Endothelial cell of umbilical vein (primary cell): ENCODE results near the gene IL20. TPM values are rescaled to one million over a fixed set of nuclear protein-coding genes. Genes with fewer than 3 reads are reported as not detected.

Experiments used
- BruUV-seq: library from RNA; stranded (reverse); fragments of 400-500 nt; replicated peaks from 2 replicates; lab custom pipeline; 2021; lab: Mats Ljungman, UMichigan
- CTCF ChIA-PET: fragments of 300-600, 350-600 bp; sonication (Branson Sonifier 250); formaldehyde crosslinking; loops from one replicate; lab custom pipeline; 2021; ENCODE audit warnings: antibody characterized with exemption, inconsistent platforms; lab: Charles Lee
- POLR2A ChIA-PET: fragments of 300-600, 350-600 bp; sonication (Branson Sonifier 250); formaldehyde crosslinking; loops from one replicate; lab custom pipeline; 2021; ENCODE audit warnings: antibody characterized with exemption, inconsistent platforms; lab: Charles Lee
- DNase-seq: peaks from one replicate; pipeline ENCODE4 v3.0.0-alpha.2; 2011; ENCODE audit warnings: low read depth, low spot score
- FAIRE-seq: peaks from 2 replicates; lab custom pipeline; 2011; peaks lifted over from hg19 to GRCh38; lab: Jason Lieb, UNC
- H2AFZ ChIP-seq: 2 replicates; pipeline ENCODE4 v1.6.0; 2012; ENCODE audit warnings: low read depth, low read length, control low read depth, inconsistent platforms
- H3K27ac ChIP-seq: 2 replicates; pipeline ENCODE4 v1.5.1; 2011; ENCODE audit warnings: low read depth, mild to moderate bottlenecking, control low read depth, low read length, moderate library complexity; ENCODE audit not compliant: insufficient read depth
- H3K27me3 ChIP-seq, 2 experiments: 2 replicates each; pipeline versions ENCODE4 v1.6.0 to v1.6.1; 2011; ENCODE audit warnings: low read length in 2 of 2, mixed read lengths in 1 of 2; ENCODE audit not compliant: control insufficient read depth in 2 of 2, insufficient read depth in 2 of 2
- H3K36me3 ChIP-seq, 2 experiments: 2 replicates in 1 of 2; 3 replicates in 1 of 2; pipeline ENCODE4 v1.5.1; 2011; ENCODE audit warnings: low read length in 2 of 2, mild to moderate bottlenecking in 1 of 2, moderate library complexity in 1 of 2; ENCODE audit not compliant: control insufficient read depth in 2 of 2, insufficient read depth in 2 of 2; ENCODE audit errors: extremely low read depth in 1 of 2
- H3K4me1 ChIP-seq: 3 replicates; pipeline ENCODE4 v1.5.1; 2011; ENCODE audit warnings: mild to moderate bottlenecking, low read length; ENCODE audit not compliant: control insufficient read depth, insufficient read depth; ENCODE audit errors: extremely low read depth
- H3K4me2 ChIP-seq: 2 replicates; pipeline ENCODE4 v1.6.1; 2011; ENCODE audit warnings: low read length, control low read depth, mixed read lengths; ENCODE audit not compliant: insufficient read depth
- H3K4me3 ChIP-seq, 3 experiments: fragments of 200-600 bp in 1 of 3; sonication (generic), shearing (Covaris generic) in 1 of 3; replicated peaks in 1 of 3; 2 replicates each; pipeline ENCODE4 v1.5.1; 2011 to 2016; ENCODE audit warnings: control low read depth in 3 of 3, low read length in 3 of 3, mild to moderate bottlenecking in 2 of 3, inconsistent platforms in 1 of 3, low read depth in 1 of 3, moderate library complexity in 1 of 3; ENCODE audit not compliant: insufficient read depth in 1 of 3
- H3K79me2 ChIP-seq: 2 replicates; pipeline ENCODE4 v1.6.0; 2012; ENCODE audit warnings: low read length, inconsistent platforms; ENCODE audit not compliant: control insufficient read depth, insufficient read depth
- H3K9ac ChIP-seq: replicated peaks from 2 replicates; pipeline ENCODE3; 2011; ENCODE audit warnings: low read length, control low read depth; ENCODE audit not compliant: insufficient read depth; ENCODE audit errors: extremely low read depth
- H3K9me1 ChIP-seq: replicated peaks from 3 replicates; pipeline ENCODE4 v1.6.0; 2011; ENCODE audit warnings: mild to moderate bottlenecking, low read length; ENCODE audit not compliant: control insufficient read depth, insufficient read depth; ENCODE audit errors: extremely low read depth
- H3K9me3 ChIP-seq: replicated peaks from 2 replicates; pipeline ENCODE4 v1.5.1; 2012; ENCODE audit warnings: low read length, inconsistent platforms; ENCODE audit not compliant: control insufficient read depth, insufficient read depth
- H4K20me1 ChIP-seq: replicated peaks from 2 replicates; pipeline ENCODE3; 2011; ENCODE audit warnings: mild to moderate bottlenecking, low read length; ENCODE audit not compliant: control insufficient read depth, insufficient read depth; ENCODE audit errors: extremely low read depth
- EZH2 ChIP-seq: IDR thresholded peaks from 2 replicates; pipeline ENCODE4 v1.6.1; 2012; ENCODE audit warnings: borderline replicate concordance, low read depth, mild to moderate bottlenecking, moderate library complexity, low read length, inconsistent platforms; ENCODE audit not compliant: severe bottlenecking
- FOS ChIP-seq: IDR thresholded peaks from 2 replicates; pipeline ENCODE4 v1.6.1; 2011; ENCODE audit warnings: mild to moderate bottlenecking, low read length, moderate library complexity, borderline replicate concordance; ENCODE audit not compliant: insufficient read depth
- GATA2 ChIP-seq: IDR thresholded peaks from 2 replicates; pipeline ENCODE4 v1.7.0; 2011; ENCODE audit warnings: low read depth, mild to moderate bottlenecking, moderate library complexity, mixed read lengths, low read length; ENCODE audit not compliant: insufficient read length, insufficient read depth
- JUN ChIP-seq: IDR thresholded peaks from 2 replicates; pipeline ENCODE4 v1.6.1; 2011; ENCODE audit warnings: borderline replicate concordance, low read depth; ENCODE audit not compliant: insufficient read length, insufficient read depth
- MAX ChIP-seq: IDR thresholded peaks from 2 replicates; pipeline ENCODE4 v1.6.1; 2011; ENCODE audit not compliant: insufficient read depth, insufficient read length
- MYC ChIP-seq: IDR thresholded peaks from one replicate; pipeline ENCODE4 v1.6.1; 2011; ENCODE audit warnings: mild to moderate bottlenecking, low read depth, low read length
- POLR2A ChIP-seq: IDR thresholded peaks from 2 replicates; pipeline ENCODE4 v1.6.1; 2012; ENCODE audit warnings: low read depth, mild to moderate bottlenecking, control low read depth, low read length
- POLR2AphosphoS5 ChIP-seq: IDR thresholded peaks from 2 replicates; pipeline ENCODE4 v1.6.1; 2012; ENCODE audit warnings: low read depth, mild to moderate bottlenecking, control low read depth, low read length, moderate library complexity; ENCODE audit not compliant: insufficient read depth
- dilution Hi-C: fragments of 300-500 bp; cut with MboI; formaldehyde crosslinking; loops from one replicate; pipeline ENCODE4 v1.15.0; 2019; ENCODE audit warnings: low sequenced_read_pairs; ENCODE audit not compliant: extremely low pct_ligation_motif_present
- intact Hi-C: fragments of 100-400 bp; cut with micrococcal nuclease; formaldehyde crosslinking; loops from one replicate; pipeline ENCODE4 v1.10.0; 2022
- polyA plus RNA-seq, 4 experiments: library from polyadenylated mRNA; depleted of rRNA in 3 of 4; stranded (reverse) in 3 of 4; unstranded in 1 of 4; fragments of >200 nt; gene quantifications; 2 replicates each; pipeline versions ENCODE4 v1.2.1 to v1.2.3, GENCODE V29; 2011 to 2012; ENCODE audit warnings: missing spikeins in 1 of 4
- total RNA-seq: library from RNA; stranded (reverse); gene quantifications from 2 replicates; pipeline ENCODE4 v1.2.3, GENCODE V29; 2021
- TF ChIP-seq, protein P1 (sequence below), 2 donors: IDR thresholded peaks; 1 replicate in 1 of 2; 2 replicates in 1 of 2; pipeline ENCODE4 v1.5.1; 2011; ENCODE audit warnings: low read length in 2 of 2, mild to moderate bottlenecking in 2 of 2, moderate library complexity in 2 of 2, control low read depth in 1 of 2, inconsistent platforms in 1 of 2, low read depth in 1 of 2; ENCODE audit not compliant: insufficient read depth in 1 of 2; ENCODE audit errors: extremely low read depth in 1 of 2

The IL20 gene
- total and polyA plus RNA-seq, 2 donors (not counting 3 experiments of a cell fraction or from before 2014, with no cell fraction given), result not detected

- no TSS peak for BruUV-seq
- intact Hi-C loops, result no loop called here
- ChIA-PET CTCF (no interaction called here), POLR2A (no interaction called here)
- DNase-seq, result no peak
- Histone ChIP-seq H3K9me1 (no peaks in the 10 kb centered on the region), H2AFZ (no peak overlapping the region), H4K20me1 (no peaks in the 10 kb centered on the region), H3K27ac (no peak overlapping the region), H3K9me3 (no peaks in the 10 kb centered on the region), H3K9ac (no peak overlapping the region), H3K4me3 (no peak overlapping the region), H3K27me3 (no peaks in the 10 kb centered on the region), H3K36me3 (no peaks in the 10 kb centered on the region), H3K4me2 (no peak overlapping the region), H3K4me1 (no peaks in the 10 kb centered on the region), H3K79me2 (no peaks in the 10 kb centered on the region)
- no peak for FAIRE-seq
- dilution Hi-C loops, result no loop called here
- TF ChIP-seq FOS (no peak), MYC (no peak), POLR2A (no peak), EZH2 (no peak), JUN (no peak), POLR2AphosphoS5 (no peak), MAX (no peak), GATA2 (no peak)
- TF ChIP-seq, protein P1, sequence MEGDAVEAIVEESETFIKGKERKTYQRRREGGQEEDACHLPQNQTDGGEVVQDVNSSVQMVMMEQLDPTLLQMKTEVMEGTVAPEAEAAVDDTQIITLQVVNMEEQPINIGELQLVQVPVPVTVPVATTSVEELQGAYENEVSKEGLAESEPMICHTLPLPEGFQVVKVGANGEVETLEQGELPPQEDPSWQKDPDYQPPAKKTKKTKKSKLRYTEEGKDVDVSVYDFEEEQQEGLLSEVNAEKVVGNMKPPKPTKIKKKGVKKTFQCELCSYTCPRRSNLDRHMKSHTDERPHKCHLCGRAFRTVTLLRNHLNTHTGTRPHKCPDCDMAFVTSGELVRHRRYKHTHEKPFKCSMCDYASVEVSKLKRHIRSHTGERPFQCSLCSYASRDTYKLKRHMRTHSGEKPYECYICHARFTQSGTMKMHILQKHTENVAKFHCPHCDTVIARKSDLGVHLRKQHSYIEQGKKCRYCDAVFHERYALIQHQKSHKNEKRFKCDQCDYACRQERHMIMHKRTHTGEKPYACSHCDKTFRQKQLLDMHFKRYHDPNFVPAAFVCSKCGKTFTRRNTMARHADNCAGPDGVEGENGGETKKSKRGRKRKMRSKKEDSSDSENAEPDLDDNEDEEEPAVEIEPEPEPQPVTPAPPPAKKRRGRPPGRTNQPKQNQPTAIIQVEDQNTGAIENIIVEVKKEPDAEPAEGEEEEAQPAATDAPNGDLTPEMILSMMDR (IDR thresholded peaks at IDR 0.05; ENCODE audit: extremely low read depth in 1 of 2, insufficient read depth in 1 of 2, low read depth in 1 of 2, low read length in 2 of 2), result no peak
Measured at GRCh38 chr1:206856674-206857464, 8.6 kb upstream of the IL20 start.
